ENCODE measurements around the gene NEMP1.

GRCh38 chr12:57057067-57057751, 21.4 kb downstream of the NEMP1 start:
- TF ChIP-seq CTCF (conservative IDR thresholded peaks at IDR 0.05; ENCODE audit: low read length) (no peak), EZH2phosphoT487 (IDR thresholded peaks at IDR 0.05; ENCODE audit: borderline replicate concordance) (no peak)
